Prostate gland (tissue), 2 donors: ENCODE results near the gene ELFN1. TPM values are rescaled to one million over a fixed set of nuclear protein-coding genes. Genes with fewer than 3 reads are reported as not detected.

Source experiments
- DNase-seq: peaks from one replicate; pipeline ENCODE4 v3.0.0-alpha.2; 2019; ENCODE audit warnings: low spot score
- H3K27ac ChIP-seq, 2 donors: fragments of 200-600 bp; sonication (generic); 2 replicates each; pipeline ENCODE4 v1.5.1; 2017 to 2019
- H3K27me3 ChIP-seq: fragments of 200-600 bp; sonication (generic); replicated peaks from 2 replicates; pipeline ENCODE4 v1.5.1; 2019; ENCODE audit not compliant: insufficient read depth
- H3K36me3 ChIP-seq, 2 donors: fragments of 200-600 bp; sonication (generic); 1 replicate in 1 of 2; 2 replicates in 1 of 2; pipeline versions ENCODE4 v1.5.1 to v1.8.1; 2017 to 2019
- H3K4me1 ChIP-seq: fragments of 200-600 bp; sonication (generic); replicated peaks from 2 replicates; pipeline ENCODE4 v1.5.1; 2019
- H3K4me3 ChIP-seq, 2 donors: fragments of 200-600 bp; sonication (generic); 2 replicates each; pipeline ENCODE4 v1.5.1; 2017 to 2019
- H3K9me3 ChIP-seq: fragments of 200-600 bp; sonication (generic); 2 replicates; pipeline ENCODE4 v1.5.1; 2017
- POLR2A ChIP-seq: fragments of 450-650 bp; IDR thresholded peaks from one replicate; pipeline ENCODE4 v1.6.1; 2016; ENCODE audit warnings: antibody characterized with exemption, mild to moderate bottlenecking
- POLR2AphosphoS5 ChIP-seq: sonication (generic); formaldehyde crosslinking; IDR thresholded peaks from one replicate; pipeline ENCODE4 v1.6.1; 2017; ENCODE audit warnings: antibody characterized with exemption
- WGBS: methylation state at CpG from one replicate; pipeline ENCODE4 v1.1.5; 2018; 5-methylcytosine and 5-hydroxymethylcytosine counted together
- intact Hi-C: fragments of 100-400 bp; cut with DNase I; formaldehyde crosslinking; loops from one replicate; pipeline ENCODE4 v1.14.2; 2022
- total RNA-seq, 2 donors: library from RNA; depleted of rRNA; stranded (reverse); fragments of >200 nt; gene quantifications; one replicate each; pipeline ENCODE4 v1.1.0, GENCODE V29; 2016
- TF ChIP-seq, protein P1 (sequence below), 4 experiments: fragments of 200-600 bp in 2 of 4; fragments of 450-650 bp in 2 of 4; sonication (generic) in 2 of 4; IDR thresholded peaks; 1 replicate in 3 of 4; 2 replicates in 1 of 4; pipeline ENCODE4 v1.5.1; 2016 to 2019; ENCODE audit warnings: antibody characterized with exemption in 4 of 4, mild to moderate bottlenecking in 2 of 4, moderate library complexity in 2 of 4

ELFN1 gene
- total RNA-seq, 2 donors from 2014 or later: 2.0 to 3.0 TPM

DNA sequence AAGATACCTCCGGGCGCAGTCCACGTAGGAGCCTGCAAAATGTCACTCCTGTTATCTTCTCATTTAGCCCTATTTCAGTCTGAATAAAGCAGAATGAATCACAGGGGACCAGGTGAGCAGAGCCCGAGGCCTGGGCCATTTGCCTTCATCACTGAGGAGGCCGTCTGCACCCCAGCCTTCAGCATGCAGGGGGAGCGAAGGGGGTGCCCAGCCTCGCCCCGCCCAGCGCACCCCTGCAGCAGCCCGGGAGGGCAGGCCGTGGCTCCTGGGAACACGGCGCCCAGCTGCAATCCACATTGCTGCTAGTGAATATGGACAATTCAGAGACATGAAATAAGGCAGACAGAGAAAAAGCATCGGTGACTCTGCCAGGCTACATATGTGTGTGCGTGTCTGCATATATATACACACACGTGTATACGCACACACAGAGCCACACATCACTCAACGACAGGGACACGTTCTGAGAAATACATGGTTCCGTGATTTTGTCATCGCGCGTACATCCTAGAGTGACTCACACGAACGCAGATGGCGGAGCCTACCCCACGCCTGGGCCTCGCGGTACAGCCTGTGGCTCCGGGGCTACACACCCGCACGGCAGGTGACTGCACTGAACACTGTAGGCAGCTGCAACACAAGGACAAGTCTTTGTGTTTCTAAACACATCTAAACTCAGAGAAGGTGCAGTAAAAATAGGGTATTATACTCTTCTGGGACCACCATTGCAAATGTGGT lies 15.2 kb upstream of the ELFN1 start:
- no peaks in the 10 kb centered on the region for H3K4me1 ChIP-seq
- no peak overlapping the region for H3K27ac ChIP-seq
- H3K9me3 ChIP-seq: no peaks in the 10 kb centered on the region
- 85% methylated on average over 31 of the region's 32 CpGs for WGBS
- H3K36me3 ChIP-seq: no peaks in the 10 kb centered on the region
- no peak for DNase-seq
- TF ChIP-seq POLR2AphosphoS5 (no peak), POLR2A (no peak)
- TF ChIP-seq, protein P1, sequence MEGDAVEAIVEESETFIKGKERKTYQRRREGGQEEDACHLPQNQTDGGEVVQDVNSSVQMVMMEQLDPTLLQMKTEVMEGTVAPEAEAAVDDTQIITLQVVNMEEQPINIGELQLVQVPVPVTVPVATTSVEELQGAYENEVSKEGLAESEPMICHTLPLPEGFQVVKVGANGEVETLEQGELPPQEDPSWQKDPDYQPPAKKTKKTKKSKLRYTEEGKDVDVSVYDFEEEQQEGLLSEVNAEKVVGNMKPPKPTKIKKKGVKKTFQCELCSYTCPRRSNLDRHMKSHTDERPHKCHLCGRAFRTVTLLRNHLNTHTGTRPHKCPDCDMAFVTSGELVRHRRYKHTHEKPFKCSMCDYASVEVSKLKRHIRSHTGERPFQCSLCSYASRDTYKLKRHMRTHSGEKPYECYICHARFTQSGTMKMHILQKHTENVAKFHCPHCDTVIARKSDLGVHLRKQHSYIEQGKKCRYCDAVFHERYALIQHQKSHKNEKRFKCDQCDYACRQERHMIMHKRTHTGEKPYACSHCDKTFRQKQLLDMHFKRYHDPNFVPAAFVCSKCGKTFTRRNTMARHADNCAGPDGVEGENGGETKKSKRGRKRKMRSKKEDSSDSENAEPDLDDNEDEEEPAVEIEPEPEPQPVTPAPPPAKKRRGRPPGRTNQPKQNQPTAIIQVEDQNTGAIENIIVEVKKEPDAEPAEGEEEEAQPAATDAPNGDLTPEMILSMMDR (IDR thresholded peaks at IDR 0.05): no peak
- intact Hi-C loops: no loop called here
- no peaks in the 10 kb centered on the region for H3K27me3 ChIP-seq
- no peak overlapping the region for H3K4me3 ChIP-seq

DNA sequence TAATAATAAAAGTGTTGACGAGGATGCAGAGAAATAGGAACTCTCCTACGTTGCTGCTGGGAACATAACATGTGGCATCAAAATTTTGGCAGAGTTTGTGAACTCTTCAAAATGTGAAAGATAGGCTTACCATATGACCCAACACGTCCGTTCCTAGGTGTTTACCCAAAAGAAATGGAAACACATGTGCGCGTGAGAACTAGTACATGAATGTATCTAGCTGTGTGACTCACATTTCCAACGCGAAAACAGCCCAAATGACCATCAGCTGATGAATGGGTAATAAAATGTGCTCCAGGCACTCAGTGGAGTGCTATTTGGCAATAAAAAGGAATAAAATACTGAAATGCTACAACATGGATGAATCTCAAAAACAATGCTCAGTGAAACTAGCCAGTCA lies 10.4 kb upstream of the ELFN1 start:
- Histone ChIP-seq H3K27ac (no peak overlapping the region), H3K27me3 (peaks cover 6% of the 10 kb centered on the region)

DNA sequence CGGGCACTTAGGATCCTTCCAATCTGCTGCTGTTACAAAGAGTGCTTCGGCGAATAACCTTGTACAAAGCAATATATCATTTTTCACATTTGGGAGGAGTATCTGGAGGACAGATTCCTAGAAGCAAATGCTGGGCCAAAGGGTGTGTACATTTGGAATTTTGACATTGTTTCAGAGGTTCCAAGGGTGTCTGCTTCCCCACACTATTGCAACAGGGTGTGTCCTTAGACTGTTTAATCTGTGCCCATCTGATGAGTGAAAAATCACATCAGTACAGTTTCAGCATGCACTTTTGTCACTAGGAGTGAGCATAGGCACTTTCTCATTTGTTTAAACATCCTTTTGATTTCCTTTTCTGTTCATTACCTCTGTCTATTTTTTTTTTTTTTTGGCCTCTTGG lies 8.6 kb upstream of the ELFN1 start:
- Histone ChIP-seq H3K4me1 (peaks cover 6% of the 10 kb centered on the region), H3K4me3 (no peak overlapping the region), H3K36me3 (no peaks in the 10 kb centered on the region), H3K27ac (no peak overlapping the region), H3K9me3 (no peaks in the 10 kb centered on the region), H3K27me3 (peaks cover 12% of the 10 kb centered on the region)
- intact Hi-C loops: loop anchor here (5.0 to 10.0 kb wide), 2 partner anchors 551 to 683 kb away; no protein-coding TSS in a partner anchor
- 65% methylated on average over 3 of the region's 3 CpGs for WGBS
- no peak for DNase-seq
- TF ChIP-seq POLR2AphosphoS5: no peak
- TF ChIP-seq POLR2A: no peak
- TF ChIP-seq, protein P1 (IDR thresholded peaks at IDR 0.05): no peak

More for the DNA sequence above, 10.4 kb upstream of the ELFN1 start:
- H3K4me1 ChIP-seq: no peaks in the 10 kb centered on the region
- TF ChIP-seq POLR2AphosphoS5: no peak
- TF ChIP-seq, protein P1 (IDR thresholded peaks at IDR 0.05): no peak
- TF ChIP-seq POLR2A: no peak
- no peaks in the 10 kb centered on the region for H3K36me3 ChIP-seq
- 57% methylated on average over 8 of the region's 8 CpGs for WGBS
- no peak overlapping the region for H3K4me3 ChIP-seq
- H3K9me3 ChIP-seq: no peaks in the 10 kb centered on the region
- intact Hi-C loops: loop anchor here (5.0 to 10.0 kb wide), 2 partner anchors 553 to 685 kb away; no protein-coding TSS in a partner anchor
- DNase-seq: no peak

DNA sequence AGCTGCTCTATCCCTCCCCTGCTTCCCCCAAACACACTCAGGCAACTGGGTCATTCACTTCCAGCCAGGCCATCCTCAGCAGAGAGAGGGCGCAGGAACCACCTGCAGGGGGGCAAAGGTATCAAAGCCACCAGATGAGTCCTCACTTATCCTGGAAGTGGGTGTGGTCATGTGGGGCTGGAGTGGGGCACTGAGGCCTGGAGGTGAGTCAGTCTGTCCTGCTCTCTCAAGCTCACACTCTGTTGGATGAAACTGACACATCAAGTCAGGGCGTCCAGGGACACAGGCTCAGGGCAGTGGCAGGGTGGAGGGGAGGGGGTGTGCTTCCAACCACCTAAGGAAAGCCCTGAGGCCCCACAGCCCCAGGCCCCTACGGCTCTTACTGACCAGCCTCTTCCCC lies 8.0 kb upstream of the ELFN1 start:
- 56% methylated on average over 3 of the region's 3 CpGs for WGBS
- TF ChIP-seq, protein P1 (IDR thresholded peaks at IDR 0.05): no peak
- TF ChIP-seq POLR2AphosphoS5 (no peak), POLR2A (no peak)
- Histone ChIP-seq H3K9me3 (no peaks in the 10 kb centered on the region), H3K4me1 (peaks cover 13% of the 10 kb centered on the region), H3K36me3 (no peaks in the 10 kb centered on the region), H3K27ac (no peak overlapping the region), H3K27me3 (peaks cover 12% of the 10 kb centered on the region), H3K4me3 (no peak overlapping the region)
- no peak for DNase-seq
- intact Hi-C loops: loop anchor here (5.0 to 10.0 kb wide), 2 partner anchors 550 to 683 kb away; no protein-coding TSS in a partner anchor

DNA sequence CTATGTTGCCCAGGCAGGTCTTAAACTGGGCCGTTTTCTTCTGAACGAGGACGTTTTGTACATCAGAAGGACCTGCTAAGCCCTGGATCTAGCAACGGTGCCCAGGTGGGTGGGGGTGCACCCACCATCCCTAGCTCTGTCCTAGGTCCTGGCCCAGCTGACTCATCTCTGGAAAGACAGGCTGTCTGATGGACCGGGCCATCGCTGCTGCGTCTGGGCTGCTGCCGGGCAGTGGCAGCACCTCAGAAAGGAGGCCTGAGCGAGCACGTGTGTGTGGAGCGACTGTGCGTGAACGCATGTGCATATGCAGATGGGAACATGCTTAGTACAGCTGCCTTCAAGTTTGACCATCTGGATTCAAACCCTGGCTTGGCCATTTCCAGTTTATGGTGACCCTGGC lies 7.3 kb upstream of the ELFN1 start:
- DNase-seq: no peak
- no peak overlapping the region for H3K4me3 ChIP-seq
- no peaks in the 10 kb centered on the region for H3K36me3 ChIP-seq
- no peaks in the 10 kb centered on the region for H3K9me3 ChIP-seq
- H3K27me3 ChIP-seq: peaks cover 16% of the 10 kb centered on the region
- WGBS: 69% methylated on average over 13 of the region's 13 CpGs
- intact Hi-C loops: loop anchor here (5.0 to 10.0 kb wide), 2 partner anchors 550 to 682 kb away; no protein-coding TSS in a partner anchor
- no peak overlapping the region for H3K27ac ChIP-seq
- TF ChIP-seq POLR2A: no peak
- H3K4me1 ChIP-seq: peaks cover 17% of the 10 kb centered on the region
